DMS153 treated with DMSO at 0.1 percent for 48 hours (cell line): ENCODE data around the gene EFCAB8.

Experiments used
- DNase-seq: peaks from one replicate; lab custom pipeline; 2025; ENCODE audit not compliant: unreplicated experiment; lab: John Stamatoyannopoulos, UW

EFCAB8 gene

DNA sequence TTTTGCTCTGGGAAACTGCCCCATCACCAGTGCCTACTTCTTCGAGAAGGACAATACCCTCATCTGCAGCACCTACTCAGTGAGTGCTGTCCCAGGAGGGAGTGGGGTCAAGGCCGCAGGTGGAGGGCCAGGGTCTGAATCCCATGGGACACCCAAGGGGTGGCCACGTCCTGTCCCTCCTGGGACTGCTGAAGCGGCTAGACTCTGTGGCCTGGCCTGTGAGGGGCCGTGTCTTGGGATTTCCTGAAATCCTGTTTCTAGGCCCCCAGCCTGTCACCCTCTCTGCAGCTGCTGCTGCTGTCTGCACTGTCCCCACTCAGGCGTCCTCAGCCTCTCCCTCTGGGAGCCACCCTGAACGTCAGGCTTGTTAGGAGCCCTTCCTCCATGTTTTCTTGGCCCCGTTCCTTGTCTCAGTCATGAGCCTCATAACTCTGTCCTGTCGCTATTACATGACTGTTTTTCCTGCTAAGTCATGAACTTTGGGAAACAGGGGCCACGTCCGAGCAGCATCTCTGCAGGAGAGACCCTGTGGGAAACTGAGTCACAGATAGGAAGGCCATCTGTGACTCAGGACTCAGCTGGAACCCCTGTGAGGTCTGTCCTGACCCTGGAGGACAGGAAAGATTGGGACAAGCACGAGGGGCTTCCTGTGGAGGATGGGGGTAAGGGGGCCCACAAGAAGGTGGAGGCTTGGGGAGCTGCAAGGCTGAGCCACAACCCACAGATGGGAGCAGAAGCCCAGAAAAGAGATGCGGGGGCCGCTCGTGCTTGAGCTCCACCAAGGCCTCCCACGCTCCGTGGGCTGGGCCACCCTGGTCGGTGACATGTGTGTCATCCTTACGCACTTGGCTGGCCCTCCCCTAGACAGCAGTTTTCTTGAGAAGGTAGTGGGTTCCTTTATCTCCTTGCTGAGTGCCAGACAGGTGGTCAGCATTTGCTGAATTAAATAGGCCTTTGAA is 49.9 kb downstream of the EFCAB8 start:
- DNase-seq, result no peak

DNA sequence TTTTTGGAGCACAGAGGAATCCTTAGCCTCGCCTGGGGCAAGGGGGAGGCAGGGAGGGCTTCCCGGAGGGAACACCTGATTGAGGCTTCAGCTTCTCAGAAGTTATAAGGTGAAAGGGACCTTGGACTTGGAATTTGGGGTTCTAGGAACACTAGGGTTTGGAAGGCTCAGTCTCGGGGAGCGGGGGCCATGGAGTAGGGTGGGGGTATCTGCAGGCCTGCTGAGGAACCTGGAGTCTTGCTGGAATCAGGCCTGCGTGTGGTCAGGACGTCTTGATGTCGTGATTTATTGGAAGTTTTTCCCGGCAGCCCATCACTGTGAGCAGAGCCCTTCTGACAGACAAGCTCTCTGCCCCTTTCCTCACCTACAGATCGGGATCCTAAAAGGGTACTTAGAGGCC is 50.7 kb downstream of the EFCAB8 start:
- DNase-seq, result no peak

DNA sequence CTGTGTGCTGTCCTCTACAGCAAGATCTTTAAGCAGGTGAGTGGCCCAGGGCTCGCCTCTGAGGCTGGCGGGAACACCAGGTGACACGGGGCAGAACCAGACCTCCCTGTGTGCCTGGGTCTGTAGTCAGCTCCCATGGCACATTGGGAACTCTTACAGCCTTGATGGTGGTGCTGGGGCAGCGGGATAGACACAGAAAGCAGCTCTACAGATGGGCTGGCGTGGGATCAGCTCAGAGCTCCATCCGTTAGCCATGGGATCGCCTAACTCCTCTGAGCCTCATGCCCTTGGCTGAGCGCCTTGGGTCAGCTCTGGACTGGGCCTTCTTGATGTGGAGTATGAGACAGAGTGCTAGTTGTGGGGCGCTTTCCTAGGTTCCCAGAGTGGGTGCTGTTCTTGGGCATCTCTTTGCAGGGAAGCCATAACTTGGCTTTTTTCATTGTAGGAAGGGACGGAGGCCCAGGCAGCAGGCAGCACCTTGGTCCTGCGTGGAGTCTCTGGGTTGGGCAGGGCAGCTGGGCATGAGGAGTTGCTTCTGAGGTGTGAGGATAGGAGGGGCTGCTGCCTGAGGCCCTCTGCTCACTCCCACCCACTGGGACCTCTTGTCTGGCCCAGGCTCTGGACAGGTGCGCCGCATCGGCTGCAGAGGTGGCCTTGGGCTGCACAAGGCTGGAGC is 51.3 kb downstream of the EFCAB8 start:
- no peak for DNase-seq

DNA sequence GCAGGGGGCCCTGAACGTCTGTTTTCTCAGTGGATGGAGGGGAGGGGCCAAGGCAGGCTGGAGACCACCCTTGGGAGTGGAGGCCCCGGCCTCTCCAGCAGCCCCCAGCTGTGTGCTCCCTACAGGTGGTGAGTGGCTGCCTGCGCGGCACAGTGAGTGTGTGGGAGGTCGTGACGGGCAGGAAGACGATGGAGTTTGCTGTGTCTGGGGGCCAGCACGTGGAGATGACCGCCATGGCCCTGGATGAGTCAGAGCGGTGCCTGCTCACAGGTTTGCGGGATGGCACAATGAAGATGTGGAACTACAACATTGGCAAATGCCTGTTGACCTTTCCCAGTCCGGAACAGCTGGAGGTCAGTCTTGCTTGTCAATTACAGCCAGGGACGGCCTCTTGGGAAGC is 52.6 kb downstream of the EFCAB8 start:
- no peak for DNase-seq

DNA sequence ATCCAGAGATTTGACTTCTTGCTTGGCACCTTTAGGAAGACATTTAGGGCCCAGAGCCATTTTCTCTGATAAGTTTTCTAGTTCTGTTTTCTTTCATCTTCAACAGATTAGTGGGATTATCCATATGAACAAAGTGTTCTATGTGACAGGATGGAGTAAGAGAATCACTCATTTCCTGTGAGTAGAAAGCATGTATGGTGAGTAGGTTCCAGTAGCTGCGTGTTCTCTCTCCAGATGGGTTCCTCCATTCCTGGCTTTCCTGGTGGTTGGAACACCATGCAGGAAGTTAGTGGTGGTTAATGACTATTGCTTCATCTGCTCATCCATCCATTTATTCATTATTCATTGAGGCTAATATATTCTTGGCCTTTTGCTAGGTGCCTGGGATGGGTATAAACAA is 54.0 kb downstream of the EFCAB8 start:
- DNase-seq, result no peak

DNA sequence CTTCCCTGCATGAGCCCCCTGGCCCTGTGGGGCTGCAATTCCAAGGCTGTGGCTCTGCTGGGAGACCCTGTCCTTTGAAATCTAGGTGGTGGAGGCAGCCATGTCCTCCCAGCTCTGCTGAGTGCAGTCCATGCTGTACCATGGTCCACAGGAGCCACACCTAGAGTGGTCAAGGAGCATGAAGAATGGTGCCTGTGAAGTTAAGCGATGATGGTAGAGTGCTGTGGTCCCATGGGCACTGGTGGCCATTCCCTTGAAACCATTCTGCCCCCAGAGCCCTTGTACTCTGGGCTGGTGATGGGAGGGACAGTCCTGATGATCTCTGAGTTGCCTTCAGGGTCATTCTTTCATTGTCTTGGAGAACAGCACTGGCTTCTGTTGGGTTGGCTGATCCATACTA is 55.3 kb downstream of the EFCAB8 start:
- no peak for DNase-seq

DNA sequence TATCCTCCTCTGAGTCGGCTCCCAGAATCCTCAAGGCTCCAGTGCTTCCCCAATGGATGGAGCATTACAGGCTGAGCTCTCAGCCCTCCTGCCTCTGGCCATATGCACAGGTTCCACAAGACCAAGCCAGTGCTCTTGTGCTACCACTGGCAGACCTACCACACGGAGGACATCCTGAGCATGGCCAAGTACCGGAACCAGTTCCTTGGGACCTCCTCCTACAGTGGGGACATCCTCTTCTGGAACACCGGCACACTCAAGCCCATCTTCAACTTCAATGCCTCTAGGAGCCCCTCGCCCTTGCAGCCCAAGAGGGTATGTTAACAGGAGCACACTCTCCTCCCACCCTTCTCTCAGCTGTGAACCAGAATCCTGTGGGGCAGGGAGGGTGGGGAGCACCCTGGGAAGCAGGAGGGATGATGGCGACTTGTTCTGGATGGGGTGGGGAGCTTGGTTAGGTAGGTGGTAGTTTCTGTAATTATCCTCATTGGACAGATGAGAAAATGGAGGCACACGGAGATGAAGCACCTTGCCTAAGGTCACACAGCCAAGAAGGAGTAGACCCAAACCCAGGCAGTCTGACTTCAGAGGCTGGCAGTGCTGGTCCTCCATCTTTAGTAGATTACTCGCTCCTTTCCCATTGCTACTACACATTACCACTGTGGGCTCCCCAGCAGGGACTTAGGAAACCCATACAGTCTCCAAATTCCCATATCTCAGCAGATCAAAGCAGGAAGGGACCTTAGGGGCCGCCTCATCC is 58.6 kb downstream of the EFCAB8 start:
- no peak for DNase-seq

DNA sequence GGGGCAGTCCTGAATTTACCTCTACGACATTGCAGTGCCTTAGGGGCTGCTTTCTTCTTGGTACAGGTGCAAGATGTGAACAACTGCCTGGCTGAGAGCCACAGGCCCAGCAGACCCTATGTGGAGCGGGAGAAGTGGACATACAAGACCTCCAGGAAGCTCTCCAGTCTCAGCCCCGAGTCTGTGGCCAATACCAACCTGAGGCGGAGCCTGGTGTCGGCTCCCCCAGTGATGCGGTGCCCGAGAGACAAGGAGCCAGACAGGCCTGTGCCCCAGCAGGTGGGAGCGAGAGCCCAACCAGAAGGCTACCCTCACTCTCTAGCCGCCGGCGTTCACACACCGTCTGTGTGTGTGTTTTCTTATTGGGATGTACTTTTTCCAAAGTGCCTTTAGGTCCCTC is 59.6 kb downstream of the EFCAB8 start:
- no peak for DNase-seq

DNA sequence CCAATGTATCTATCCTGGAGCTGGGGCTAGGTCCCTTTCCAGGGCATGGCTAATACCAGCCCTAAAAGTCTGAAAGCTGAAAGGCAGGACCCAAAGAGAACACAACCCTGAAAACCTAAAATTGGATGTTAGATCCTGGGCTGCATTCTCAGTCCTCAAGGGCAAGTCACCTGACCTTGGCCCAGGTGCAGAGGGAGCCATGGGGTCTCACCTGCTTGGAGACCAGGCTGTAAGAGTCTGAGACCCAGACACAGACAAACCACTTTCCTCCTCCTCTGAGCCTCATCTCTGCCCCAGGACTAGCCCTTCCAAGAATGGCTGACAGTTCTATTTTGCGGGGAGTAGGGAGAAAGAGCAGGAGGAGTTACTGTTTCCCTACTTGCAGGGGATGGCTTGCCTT is 60.0 kb downstream of the EFCAB8 start:
- no peak for DNase-seq

DNA sequence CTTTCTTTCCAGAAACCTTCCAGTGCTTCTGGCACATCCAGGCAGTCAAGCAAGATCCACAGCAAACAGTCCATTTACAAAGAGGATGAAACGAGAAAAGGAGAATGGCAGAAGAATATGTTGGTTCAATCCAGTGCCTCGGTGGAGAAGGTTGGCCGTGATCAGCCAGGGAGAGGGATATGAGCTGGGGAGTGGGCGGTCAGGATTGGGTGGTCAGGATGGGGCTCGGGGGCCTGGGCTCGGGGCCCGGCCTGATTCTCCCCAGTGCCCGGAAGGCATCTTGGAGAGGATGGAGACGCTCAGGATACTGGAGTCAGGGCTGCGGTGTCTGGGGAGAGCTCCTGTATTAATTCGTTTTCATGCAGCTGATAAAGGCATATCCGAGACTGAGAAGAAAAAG is 61.3 kb downstream of the EFCAB8 start:
- DNase-seq, result no peak

DNA sequence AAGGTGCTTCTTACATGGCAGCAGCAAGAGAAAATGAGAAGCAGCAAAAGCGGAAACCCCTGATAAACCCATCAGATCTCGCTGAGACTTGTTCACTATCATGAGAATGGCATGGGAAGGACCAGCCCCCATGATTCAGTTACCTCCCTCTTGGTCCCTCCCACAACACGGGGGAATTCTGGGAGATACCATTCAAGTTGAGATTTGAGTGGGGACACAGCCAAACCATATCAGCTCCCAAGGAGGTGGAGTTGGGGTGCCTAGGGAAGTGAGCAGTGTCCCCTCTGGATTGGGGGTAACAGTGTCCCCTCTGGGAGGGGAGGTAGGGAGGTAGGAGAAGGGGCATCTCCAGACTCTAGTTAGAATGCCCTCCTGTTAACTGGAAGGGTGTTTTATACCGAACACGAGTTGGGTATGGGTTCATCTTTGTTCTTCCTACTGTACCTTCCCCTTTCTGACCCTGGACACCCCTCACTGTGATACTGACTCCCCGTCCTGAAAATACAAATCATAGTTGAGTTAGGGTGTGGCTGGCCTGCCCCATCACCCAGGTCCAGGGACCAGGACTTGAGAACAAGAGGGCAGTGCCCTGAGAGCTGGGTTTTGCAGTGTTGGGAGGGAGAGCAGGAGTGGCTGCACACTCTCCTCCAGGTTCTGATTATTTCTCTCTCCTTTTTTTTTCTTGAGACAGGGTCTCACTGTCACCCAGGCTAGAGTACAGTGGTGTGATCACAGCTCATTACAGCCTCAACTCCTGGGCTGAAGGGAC is 62.0 kb downstream of the EFCAB8 start:
- DNase-seq, result no peak

DNA sequence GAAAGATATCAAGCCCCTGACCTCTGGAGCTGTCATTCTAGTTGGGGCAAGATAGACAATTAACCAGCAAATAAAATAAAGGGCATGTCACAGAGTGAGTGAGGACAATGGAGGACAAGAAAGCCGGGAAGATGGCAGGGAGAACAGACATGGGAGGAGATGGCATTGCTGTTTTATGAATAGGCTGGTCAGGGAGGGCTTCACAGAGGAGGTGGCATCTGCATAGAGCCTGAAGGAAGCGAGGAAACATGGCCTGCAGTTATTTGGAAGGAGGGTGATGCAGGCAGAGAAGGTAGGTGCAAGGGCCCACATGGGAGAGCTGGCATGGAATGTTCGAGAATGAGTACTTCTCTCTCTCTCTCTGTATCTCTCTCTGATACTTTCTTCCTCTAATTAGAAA is 63.7 kb downstream of the EFCAB8 start:
- no peak for DNase-seq

DNA sequence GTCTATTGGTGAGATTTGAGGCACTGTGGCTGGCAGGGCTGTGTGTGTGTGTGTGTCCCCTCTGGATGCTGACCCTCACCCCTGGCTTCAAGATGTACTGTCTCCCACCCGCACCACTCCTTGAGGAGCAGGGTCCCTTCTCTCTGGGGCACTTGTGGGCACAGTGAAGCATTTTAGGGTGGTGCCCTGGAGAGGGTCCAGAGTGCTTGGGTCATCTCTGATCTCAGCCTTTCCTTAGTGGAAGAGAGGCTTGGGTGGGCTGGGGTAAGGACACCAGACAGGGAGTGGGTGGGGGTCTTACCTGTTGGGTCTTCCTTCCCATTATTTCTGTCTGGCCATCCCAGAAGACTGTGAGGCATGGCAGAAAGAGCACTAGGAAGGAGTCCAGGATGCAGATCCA is 66.1 kb downstream of the EFCAB8 start:
- DNase-seq, result no peak

DNA sequence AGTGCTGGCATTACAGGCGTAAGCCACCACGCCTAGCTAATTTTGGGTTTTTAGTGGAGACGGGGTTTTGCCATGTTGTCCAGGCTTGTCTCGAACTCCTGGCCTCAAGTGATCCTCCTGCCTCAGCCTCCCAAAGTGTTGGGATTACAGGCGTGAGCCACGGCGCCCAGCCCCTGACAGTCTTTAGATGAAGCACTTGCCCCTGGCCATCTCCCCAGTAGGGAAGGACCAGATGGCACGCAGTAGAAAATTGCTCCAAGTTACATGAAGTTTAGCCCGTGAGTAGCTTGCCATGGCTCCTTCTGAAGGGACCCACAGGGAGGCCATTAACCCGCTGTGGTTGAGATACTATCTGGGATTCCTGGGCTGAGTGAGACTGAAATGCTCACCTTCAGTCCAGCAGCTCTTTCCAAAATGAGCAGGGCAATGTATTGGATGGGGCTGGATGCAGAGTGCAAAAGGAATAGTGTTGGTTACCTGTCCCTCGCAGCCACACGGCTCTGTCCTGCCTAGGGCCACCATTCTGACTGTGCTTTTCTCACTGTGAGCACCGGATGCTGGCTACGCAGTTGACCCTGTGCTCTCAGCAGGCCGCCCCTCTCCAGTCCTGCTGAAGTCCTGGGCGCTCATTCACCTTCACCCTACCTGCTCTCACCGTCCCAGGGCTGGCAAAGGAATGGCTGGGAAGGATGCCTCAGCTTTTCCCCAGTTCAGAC is 66.9 kb downstream of the EFCAB8 start:
- no peak for DNase-seq

DNA sequence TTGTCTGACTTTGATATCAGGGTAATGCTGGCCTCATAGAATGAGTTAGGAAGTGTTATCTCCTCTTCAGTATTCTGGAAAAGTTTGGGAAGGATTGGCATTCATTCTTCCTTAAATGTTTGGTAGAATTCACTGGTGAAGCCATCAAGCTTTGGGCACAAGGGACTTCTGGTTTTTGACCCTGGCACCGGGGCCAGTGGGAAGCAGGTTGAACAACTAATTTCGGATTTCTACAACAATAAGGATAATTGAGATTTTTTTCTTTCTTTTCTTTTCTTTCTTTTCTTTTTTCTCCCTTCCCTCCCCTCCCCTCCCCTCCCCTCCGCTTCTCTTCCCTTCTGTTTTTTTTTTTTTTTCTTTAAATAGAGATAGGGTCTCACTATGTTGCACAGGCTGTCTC is 70.4 kb downstream of the EFCAB8 start:
- DNase-seq, result no peak

DNA sequence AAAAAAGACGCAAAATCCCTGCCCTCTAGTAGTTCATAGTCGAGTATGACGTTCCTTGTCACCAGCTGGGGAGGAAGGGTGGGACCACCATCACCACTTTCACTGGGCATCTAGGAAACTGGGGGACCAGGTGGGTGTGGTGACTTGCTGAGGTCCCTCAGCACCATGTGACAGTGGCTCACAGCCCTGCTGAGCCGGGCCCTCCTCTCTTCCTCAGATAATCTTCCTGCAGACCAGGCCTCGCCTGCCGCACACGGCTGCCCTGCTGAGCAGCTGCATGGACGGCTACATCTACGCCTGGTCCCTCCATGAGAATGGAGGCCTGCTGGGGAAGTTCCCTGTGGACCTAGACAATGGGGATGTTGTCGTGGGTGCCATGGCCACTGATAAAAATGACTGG is 71.5 kb downstream of the EFCAB8 start:
- no peak for DNase-seq

DNA sequence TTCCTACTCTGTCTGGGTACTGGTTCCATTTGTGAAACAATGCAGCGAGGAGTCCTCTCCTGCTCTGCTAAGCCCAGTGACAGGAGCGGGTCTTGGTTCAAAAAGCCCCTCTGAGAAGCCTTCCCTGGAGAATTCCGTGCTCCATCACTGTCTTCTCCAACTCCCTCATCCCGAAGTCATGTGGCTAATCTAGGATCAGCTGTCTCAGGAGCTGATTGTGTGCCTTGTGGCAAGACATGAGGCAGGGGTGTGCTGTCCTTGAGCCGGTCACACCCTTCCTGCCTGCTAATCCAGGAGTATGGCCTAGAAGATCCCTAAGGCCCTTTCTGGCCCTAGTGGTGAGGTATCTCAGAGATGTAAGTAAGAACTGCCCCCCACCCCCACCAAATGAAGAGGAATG is 72.0 kb downstream of the EFCAB8 start:
- DNase-seq, result no peak

DNA sequence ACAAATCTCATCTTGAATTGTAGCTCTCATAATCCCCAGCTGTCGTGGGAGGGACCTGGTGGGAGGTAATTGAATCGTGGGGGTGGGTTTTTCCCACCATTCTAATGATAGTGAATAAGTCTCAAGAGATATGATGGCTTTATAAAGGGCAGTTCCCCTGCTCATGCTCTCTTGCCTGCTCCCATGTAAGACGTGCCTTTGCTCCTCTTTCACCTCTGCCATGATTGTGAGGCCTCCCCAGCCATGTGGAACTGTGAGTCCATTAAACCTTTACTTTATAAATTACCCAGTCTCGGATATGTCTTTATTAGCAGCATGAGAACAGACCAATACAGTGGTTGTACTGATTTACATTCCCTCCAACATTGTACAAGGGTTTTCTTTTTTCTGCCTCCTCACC is 75.9 kb downstream of the EFCAB8 start:
- no peak for DNase-seq

DNA sequence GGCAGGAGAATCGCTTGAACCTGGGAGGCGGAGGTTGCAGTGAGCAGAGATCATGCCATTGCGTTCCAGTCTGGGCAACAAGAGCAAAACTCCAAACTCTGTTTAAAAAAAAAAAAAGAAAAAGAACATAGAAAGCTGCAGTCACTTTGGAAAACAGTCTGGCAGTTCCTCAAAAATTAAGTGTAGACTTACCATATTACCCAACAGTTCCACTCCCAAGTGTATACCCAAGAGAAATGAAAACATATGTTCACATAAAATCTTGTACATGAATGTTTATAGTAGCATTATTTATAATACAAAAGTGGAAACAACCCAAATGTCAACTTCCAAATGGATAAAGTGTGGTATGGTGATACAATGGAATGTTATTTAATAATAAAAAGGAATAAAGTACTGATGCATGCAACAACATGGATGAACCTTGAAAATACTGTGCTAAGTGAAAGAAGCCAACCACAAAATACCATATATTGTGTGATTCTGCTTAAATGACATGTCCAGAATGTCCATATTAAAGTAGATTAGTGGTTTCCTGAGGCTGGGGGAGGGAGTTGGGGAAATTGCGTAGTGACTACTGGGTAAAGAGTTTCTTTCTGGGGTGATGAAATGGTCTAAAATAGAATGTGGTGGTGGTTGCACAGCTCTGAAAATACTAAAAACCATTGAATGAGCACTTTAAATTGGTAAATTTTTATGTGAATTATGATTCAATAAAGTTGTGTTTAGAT is 82.6 kb downstream of the EFCAB8 start:
- DNase-seq, result no peak
